Activated naive CD4-positive, alpha-beta T cell treated with anti-CD3 and anti-CD28 coated beads, Interleukin-2, amount 10 ng/mL, durations not matched to agents 7 days and 5 days (primary cell): Measurements from ENCODE around the gene ISM1.

Experiments used
- CTCF ChIA-PET: fragments of 350-600 bp; sonication (Branson Sonifier 250); formaldehyde crosslinking; loops from one replicate; lab custom pipeline; 2021; ENCODE audit warnings: antibody characterized with exemption; lab: Charles Lee
- DNase-seq: peaks from one replicate; pipeline ENCODE4 v3.0.0-alpha.2; 2020
- H3K27ac Mint-ChIP-seq: one replicate; pipeline ENCODE4 v1.8.0; 2021; ENCODE audit warnings: mild to moderate bottlenecking, moderate library complexity, mixed read lengths
- H3K27me3 Mint-ChIP-seq: one replicate; pipeline ENCODE4 v1.8.0; 2021; ENCODE audit warnings: mild to moderate bottlenecking, mixed read lengths
- H3K36me3 Mint-ChIP-seq: one replicate; pipeline ENCODE4 v1.8.0; 2021; ENCODE audit warnings: mixed read lengths
- H3K4me1 Mint-ChIP-seq: one replicate; pipeline ENCODE4 v1.8.0; 2021; ENCODE audit warnings: mixed read lengths
- H3K4me3 Mint-ChIP-seq: one replicate; pipeline ENCODE4 v1.8.0; 2021; ENCODE audit warnings: mild to moderate bottlenecking, moderate library complexity, mixed read lengths
- H3K9me3 Mint-ChIP-seq: one replicate; pipeline ENCODE4 v1.8.0; 2021; ENCODE audit warnings: mixed read lengths

The ISM1 gene

DNA sequence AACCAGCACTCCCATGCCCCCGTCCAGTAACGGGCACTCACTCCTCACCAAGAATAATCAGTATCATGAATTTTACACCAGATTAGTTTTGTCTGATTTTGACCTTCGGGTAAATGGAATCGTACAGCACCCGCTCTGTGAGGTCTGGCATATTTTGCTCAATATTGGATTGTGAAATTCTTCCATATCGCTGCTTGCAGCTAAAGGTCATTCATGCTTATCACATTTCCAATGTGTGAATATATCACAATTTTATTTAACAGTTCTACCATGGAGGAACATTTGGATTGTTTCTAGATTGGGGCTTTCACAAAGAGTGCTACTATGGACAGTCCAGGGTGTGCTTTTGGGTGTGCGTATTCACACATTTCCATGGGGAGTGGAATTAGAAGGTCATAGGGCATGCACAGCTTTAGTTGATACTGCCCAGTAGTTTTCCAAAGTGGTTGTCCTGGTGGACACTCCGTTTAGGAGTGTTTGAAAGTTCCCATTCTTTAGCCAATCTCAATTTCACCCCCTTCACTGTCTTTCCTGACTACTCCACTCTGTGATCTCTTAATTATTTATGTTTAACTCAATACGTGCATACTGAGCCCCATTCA is 86.6 kb downstream of the ISM1 start:
- H3K36me3 Mint-ChIP-seq, result no peaks in the 10 kb centered on the region
- CTCF ChIA-PET, result no interaction called here

DNA sequence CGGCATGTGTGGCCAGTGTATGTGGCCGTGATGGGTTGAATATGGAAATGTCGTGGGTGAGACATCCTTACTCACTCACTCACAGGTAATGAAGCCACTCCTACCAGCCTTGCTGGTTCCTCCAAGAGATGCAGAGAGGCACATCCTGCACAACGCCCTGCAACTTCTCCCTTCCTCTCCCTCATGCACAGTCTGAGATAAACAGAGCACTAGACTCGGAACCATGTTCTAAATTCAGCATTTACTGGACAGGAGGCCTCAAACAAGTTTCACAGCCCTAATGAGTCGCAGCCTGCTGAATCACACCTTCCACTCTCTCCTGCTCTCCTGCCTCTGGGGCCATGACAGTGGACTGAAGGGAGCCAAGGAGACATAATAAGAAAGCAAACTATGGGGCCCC is 91.2 kb downstream of the ISM1 start:
- DNase-seq, result no peak
- peaks cover 6% of the 10 kb centered on the region for H3K27me3 Mint-ChIP-seq
- no peaks in the 10 kb centered on the region for H3K9me3 Mint-ChIP-seq
- no peaks in the 10 kb centered on the region for H3K36me3 Mint-ChIP-seq
- CTCF ChIA-PET, result interaction anchor here (2.4 kb wide), 1 partner anchor 10 kb away, joined by 7 read pairs; no protein-coding TSS in a partner anchor
- H3K4me3 Mint-ChIP-seq, result no peak overlapping the region
- no peak overlapping the region for H3K27ac Mint-ChIP-seq
- H3K4me1 Mint-ChIP-seq, result no peaks in the 10 kb centered on the region

More for the DNA sequence above, 86.6 kb downstream of the ISM1 start:
- H3K9me3 Mint-ChIP-seq, result no peaks in the 10 kb centered on the region
- peaks cover 6% of the 10 kb centered on the region for H3K27me3 Mint-ChIP-seq
- H3K27ac Mint-ChIP-seq, result no peak overlapping the region
- no peak overlapping the region for H3K4me3 Mint-ChIP-seq
- H3K4me1 Mint-ChIP-seq, result no peaks in the 10 kb centered on the region
- DNase-seq, result no peak

DNA sequence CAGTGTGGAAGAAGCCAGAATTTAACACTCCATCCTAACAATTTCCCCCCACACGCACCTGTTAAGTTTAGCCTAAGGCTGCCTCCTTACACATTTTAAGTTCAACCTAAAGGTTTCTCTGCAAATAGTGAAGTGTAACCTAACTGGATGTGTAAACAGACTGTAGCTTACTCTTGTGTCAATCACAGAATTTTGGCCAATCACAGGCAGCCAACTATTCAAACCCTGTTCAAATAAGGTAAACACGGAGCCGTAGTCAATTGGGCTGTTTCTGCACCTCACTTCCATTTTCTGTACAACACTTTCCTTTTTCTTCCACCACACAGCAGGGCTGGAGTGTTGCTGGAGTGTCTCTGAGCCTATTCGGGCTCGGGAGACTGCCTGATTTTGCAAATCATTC is 92.1 kb downstream of the ISM1 start:
- no peak for DNase-seq
- no peak overlapping the region for H3K4me3 Mint-ChIP-seq
- no peak overlapping the region for H3K27ac Mint-ChIP-seq
- no peaks in the 10 kb centered on the region for H3K9me3 Mint-ChIP-seq
- H3K36me3 Mint-ChIP-seq, result no peaks in the 10 kb centered on the region
- no peaks in the 10 kb centered on the region for H3K4me1 Mint-ChIP-seq
- CTCF ChIA-PET, result interaction anchor here (2.4 kb wide), 1 partner anchor 10 kb away, joined by 7 read pairs; no protein-coding TSS in a partner anchor
- H3K27me3 Mint-ChIP-seq, result peaks cover 6% of the 10 kb centered on the region

DNA sequence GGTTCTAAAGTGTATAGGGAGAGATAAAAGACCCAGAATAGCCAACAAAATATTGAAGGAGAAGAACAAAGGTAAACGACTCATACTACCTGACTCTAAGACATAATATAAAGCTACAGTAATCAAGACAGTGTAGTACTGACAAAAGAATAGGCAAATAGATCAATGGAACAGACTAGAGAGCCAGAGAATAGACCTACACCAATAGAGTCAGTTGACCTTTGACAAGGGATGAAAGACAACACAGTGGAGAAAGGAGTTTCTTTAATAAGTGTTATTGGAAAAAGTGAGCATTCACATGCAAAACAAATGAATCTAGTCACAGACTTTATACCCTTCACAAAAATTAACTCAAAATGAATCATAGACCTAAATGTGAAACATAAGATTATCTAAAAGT is 96.4 kb downstream of the ISM1 start:
- H3K27ac Mint-ChIP-seq, result no peak overlapping the region
- H3K9me3 Mint-ChIP-seq, result no peaks in the 10 kb centered on the region
- no peak overlapping the region for H3K4me3 Mint-ChIP-seq
- H3K4me1 Mint-ChIP-seq, result no peaks in the 10 kb centered on the region
- H3K36me3 Mint-ChIP-seq, result no peaks in the 10 kb centered on the region
- CTCF ChIA-PET, result no interaction called here
- H3K27me3 Mint-ChIP-seq, result peaks cover 2% of the 10 kb centered on the region
- DNase-seq, result no peak

DNA sequence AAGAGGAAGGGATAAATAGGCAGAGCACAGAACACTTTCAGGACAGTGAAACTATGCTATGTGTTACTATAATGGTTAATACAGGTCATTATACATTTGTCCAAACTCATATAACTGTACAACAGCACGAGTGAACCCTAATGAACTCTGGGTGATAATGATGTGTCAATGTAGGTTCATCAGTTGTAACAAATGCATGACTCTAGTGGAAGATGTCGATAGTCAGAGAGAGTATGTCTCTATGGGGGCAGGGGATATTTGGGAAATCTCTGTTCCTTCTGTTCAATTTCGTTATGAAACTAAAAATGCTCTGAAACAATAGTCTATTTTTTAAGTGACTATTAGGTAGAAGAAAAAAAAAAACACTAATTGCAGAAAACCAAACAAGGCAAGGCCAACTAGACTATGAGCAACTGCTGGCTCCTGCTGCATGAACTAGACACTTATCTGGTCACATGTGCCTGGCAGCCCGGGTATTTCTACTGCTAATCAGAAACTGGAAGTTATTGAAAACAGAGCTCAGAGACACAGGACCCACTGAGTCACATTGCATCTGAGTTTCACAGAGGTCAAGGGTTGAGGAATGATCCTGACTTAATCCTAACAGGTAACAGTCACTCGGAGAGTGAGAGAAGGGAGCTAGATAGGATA is 97.9 kb downstream of the ISM1 start:
- no peak overlapping the region for H3K27ac Mint-ChIP-seq
- H3K36me3 Mint-ChIP-seq, result no peaks in the 10 kb centered on the region
- no peak for DNase-seq

DNA sequence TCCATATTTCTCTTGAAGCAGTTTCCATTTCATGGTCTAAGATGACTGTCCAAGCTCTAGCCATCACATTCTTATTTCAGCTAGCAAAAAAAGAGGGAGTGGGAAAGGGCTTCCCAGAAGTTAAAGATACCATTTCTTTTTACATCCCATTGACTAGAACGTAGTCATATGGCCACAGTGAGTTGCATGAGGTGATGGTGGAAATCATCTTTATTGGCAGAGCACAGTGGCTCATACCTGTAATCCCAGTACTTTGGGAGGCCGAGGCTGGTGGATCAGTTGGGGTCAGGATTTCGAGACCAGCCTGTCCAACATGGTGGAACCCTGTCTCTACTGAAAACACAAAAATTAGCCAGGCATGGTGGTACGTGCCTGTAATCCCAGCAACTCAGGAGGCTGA is 99.6 kb downstream of the ISM1 start:
- H3K4me1 Mint-ChIP-seq, result no peaks in the 10 kb centered on the region
- CTCF ChIA-PET, result interaction anchor here (1.2 kb wide), 1 partner anchor 18 kb away, joined by 3 read pairs; no protein-coding TSS in a partner anchor
- H3K27ac Mint-ChIP-seq, result no peak overlapping the region
- H3K4me3 Mint-ChIP-seq, result no peak overlapping the region
- H3K36me3 Mint-ChIP-seq, result no peaks in the 10 kb centered on the region
- no peaks in the 10 kb centered on the region for H3K9me3 Mint-ChIP-seq
- H3K27me3 Mint-ChIP-seq, result no peaks in the 10 kb centered on the region
- DNase-seq, result no peak

More for the DNA sequence above, 97.9 kb downstream of the ISM1 start:
- Mint-ChIP-seq H3K9me3 (no peaks in the 10 kb centered on the region), H3K27me3 (no peaks in the 10 kb centered on the region), H3K4me3 (no peak overlapping the region), H3K4me1 (no peaks in the 10 kb centered on the region)
- CTCF ChIA-PET, result no interaction called here

DNA sequence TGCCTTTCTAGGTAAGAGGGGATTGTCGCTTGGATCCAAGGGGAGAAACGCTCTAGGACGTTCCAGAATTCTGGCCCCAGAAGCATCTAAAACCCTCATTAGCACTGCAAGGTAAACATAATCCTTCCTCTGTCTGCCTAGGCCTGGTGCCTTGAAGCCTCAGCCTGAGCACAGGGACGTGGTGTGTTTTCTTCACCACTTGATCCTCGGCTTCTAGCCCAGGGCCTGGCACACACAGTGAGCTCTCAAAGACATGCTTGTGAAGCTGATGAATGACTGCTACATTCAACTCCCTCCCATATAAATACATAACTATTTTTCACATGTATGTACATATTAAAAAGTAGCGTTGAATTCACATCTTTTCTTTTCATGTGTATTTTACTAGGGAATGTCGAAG is 100.3 kb downstream of the ISM1 start:
- Mint-ChIP-seq H3K27ac (no peak overlapping the region), H3K4me3 (no peak overlapping the region), H3K9me3 (no peaks in the 10 kb centered on the region), H3K36me3 (no peaks in the 10 kb centered on the region), H3K27me3 (no peaks in the 10 kb centered on the region), H3K4me1 (no peaks in the 10 kb centered on the region)
- CTCF ChIA-PET, result interaction anchor here (1.2 to 2.4 kb wide), 2 partner anchors 18 to 19 kb away, joined by 3 to 7 read pairs; no protein-coding TSS in a partner anchor
- no peak for DNase-seq

DNA sequence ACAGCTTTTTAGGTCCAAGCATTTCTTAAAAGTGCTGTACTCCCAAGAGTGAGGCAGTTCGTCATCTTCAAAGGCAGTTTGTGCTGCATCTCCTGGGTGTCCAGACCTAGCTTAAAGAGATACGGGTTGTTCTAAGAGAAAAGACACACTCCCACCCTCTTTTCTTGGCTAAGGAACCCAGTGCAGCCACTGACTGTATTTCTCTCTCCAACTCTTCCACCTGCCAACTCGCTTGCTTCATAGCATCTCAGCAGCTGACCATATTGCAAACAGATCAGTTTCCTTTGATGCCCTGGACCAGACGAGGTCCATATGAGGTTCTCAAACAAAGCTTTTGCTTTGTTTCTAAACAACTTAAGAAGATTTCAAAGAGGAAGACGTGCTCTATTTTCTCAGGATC is 101.1 kb downstream of the ISM1 start:
- no peaks in the 10 kb centered on the region for H3K4me1 Mint-ChIP-seq
- no peak overlapping the region for H3K27ac Mint-ChIP-seq
- CTCF ChIA-PET, result interaction anchor here (0.6 to 2.4 kb wide), 3 partner anchors 16 to 256 kb away, joined by 3 to 7 read pairs (median 3); no protein-coding TSS in a partner anchor

DNA sequence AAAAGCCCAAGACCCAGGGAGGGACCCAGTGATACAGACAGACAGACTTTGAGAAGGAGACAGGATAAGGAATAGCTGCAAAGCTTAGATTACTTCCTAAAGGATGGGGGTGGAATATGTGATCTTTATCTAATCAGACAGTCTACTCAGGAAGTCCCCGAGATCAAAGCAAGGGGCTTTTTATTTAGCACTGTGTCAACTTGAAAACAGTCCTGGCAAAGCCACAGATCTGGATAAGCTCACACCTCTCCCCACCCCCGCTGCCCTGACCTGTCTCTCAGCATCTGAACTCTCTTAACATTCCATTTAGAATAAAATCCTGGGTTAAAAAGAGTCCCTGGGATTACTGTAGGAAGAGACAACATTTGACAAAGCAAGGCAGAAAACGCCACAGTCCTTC is 101.5 kb downstream of the ISM1 start:
- Mint-ChIP-seq H3K27ac (no peak overlapping the region), H3K4me1 (no peaks in the 10 kb centered on the region), H3K27me3 (no peaks in the 10 kb centered on the region), H3K4me3 (no peak overlapping the region), H3K36me3 (no peaks in the 10 kb centered on the region), H3K9me3 (no peaks in the 10 kb centered on the region)
- no peak for DNase-seq
- CTCF ChIA-PET, result interaction anchor here (0.6 to 2.4 kb wide), 3 partner anchors 16 to 257 kb away, joined by 3 to 7 read pairs (median 3); no protein-coding TSS in a partner anchor

More for the DNA sequence above, 101.1 kb downstream of the ISM1 start:
- DNase-seq, result no peak
- Mint-ChIP-seq H3K4me3 (no peak overlapping the region), H3K9me3 (no peaks in the 10 kb centered on the region), H3K27me3 (no peaks in the 10 kb centered on the region), H3K36me3 (no peaks in the 10 kb centered on the region)

DNA sequence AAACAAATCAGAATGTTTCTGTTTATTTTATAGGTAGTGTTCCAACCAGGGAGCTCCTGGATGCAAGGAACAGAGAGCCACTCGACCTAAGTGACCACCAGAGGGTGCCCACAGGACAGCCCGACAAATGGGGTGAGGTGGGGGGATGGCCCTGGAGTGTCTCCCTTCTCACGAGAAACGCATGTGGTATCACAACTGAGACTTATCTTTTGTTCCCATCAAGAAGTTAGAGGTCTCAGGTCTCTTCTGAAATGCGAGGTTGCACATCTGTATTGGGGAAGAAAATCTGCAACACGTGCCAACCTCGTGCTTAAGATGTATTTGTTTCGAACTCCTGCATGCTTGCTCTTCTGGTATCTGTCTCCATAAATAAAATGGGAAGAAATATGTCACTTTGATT is 104.0 kb downstream of the ISM1 start:
- DNase-seq, result no peak
- CTCF ChIA-PET, result interaction anchor here (0.8 to 1.2 kb wide), 3 partner anchors 18 to 222 kb away, joined by 3 to 4 read pairs (median 3); no protein-coding TSS in a partner anchor

DNA sequence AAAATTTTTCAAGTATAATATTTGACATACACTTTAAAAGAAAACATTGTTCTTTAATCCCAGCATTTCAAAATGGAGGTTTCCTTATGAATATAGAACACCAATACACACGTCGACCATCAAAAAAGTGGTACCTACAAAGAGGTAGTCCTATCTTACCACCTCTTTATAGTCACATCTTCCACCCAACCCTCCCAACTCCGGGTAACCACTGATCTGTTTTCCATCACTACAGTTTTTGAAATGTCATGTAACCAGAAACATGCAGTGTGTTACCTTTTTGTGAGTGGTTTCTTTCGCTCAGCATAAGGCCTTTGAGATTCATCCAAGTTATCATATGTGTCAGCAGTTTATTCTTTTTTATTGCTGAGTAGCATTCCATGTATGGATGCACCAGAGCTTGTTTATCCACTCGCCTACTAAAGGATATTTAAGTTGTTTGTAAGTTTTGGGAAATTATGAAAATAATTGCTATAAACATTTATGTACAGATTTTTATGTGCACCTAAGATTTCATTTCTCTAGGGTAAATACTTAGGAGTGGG is 104.8 kb downstream of the ISM1 start:
- H3K4me3 Mint-ChIP-seq, result no peak overlapping the region
- H3K27ac Mint-ChIP-seq, result no peak overlapping the region
- no peaks in the 10 kb centered on the region for H3K27me3 Mint-ChIP-seq
- no peaks in the 10 kb centered on the region for H3K9me3 Mint-ChIP-seq
- H3K36me3 Mint-ChIP-seq, result no peaks in the 10 kb centered on the region
- no peak for DNase-seq
- no peaks in the 10 kb centered on the region for H3K4me1 Mint-ChIP-seq
- CTCF ChIA-PET, result no interaction called here

More for the DNA sequence above, 104.0 kb downstream of the ISM1 start:
- H3K9me3 Mint-ChIP-seq, result no peaks in the 10 kb centered on the region
- H3K36me3 Mint-ChIP-seq, result no peaks in the 10 kb centered on the region
- H3K4me3 Mint-ChIP-seq, result no peak overlapping the region
- H3K4me1 Mint-ChIP-seq, result no peaks in the 10 kb centered on the region
- no peaks in the 10 kb centered on the region for H3K27me3 Mint-ChIP-seq
- H3K27ac Mint-ChIP-seq, result no peak overlapping the region

DNA sequence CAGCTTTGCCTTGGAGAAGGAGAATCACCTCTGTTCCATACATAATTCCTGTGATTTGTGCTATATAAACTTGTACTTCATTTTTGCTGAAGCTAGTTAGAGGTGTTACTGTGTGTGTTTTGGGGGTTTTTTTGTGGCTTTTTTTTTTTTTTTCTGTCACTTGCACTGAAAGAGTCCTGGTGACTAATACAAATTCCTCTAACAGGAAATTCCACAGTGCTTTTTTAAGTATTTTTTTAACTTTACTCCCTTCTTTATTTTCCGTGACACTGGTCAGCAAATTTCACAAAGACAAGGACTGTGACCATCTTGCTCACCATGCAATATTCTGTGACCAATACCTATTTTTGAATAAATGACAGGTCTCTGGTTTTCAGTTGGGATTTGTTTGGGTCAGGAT is 110.5 kb downstream of the ISM1 start:
- Mint-ChIP-seq H3K4me3 (no peak overlapping the region), H3K4me1 (no peaks in the 10 kb centered on the region), H3K36me3 (no peaks in the 10 kb centered on the region), H3K9me3 (no peaks in the 10 kb centered on the region), H3K27ac (no peak overlapping the region), H3K27me3 (no peaks in the 10 kb centered on the region)
- CTCF ChIA-PET, result interaction anchor here (0.6 kb wide), 1 partner anchor 440 kb away, joined by 3 read pairs; no protein-coding TSS in a partner anchor
- no peak for DNase-seq

DNA sequence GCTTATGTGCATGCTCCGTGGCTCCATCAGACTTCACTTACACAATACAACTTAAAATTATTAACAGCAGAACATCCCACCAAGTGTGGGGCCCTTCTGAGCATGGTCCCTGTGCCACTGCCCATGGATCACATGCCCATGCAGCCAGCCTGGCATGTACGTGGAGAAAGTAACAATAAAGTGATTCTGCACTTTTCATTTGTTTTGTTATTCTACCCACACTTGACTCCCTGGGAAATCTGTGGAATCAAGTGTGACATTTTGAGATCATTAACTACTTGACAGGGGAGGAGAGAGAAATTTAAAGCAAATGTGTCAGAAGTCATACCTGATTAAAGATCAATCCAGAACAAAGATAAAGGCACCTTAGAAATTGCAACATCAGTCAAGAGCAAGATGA is 112.0 kb downstream of the ISM1 start:
- CTCF ChIA-PET, result no interaction called here

DNA sequence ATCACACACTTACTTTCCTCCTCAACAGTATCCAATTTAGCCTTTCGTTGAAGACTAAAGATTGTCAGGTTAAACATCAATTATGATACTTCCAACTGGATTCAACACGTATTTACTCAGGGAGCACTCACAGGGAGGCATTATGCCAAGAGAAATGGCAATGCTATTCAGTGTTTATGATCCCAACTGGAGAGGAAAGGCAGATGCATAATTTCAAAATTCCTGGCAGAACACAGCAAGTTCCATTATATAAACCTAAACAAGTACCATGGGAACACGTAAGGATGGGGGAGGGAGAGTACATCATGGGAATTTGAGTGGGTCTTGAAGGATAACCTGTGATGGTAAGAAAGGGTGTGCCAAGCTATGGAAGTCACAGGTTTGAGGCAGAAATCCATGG is 112.7 kb downstream of the ISM1 start:
- no peak for DNase-seq
- Mint-ChIP-seq H3K4me1 (no peaks in the 10 kb centered on the region), H3K9me3 (no peaks in the 10 kb centered on the region), H3K4me3 (no peak overlapping the region), H3K36me3 (no peaks in the 10 kb centered on the region), H3K27me3 (no peaks in the 10 kb centered on the region), H3K27ac (no peak overlapping the region)
- CTCF ChIA-PET, result no interaction called here

More for the DNA sequence above, 112.0 kb downstream of the ISM1 start:
- no peak overlapping the region for H3K4me3 Mint-ChIP-seq
- H3K36me3 Mint-ChIP-seq, result no peaks in the 10 kb centered on the region
- H3K4me1 Mint-ChIP-seq, result no peaks in the 10 kb centered on the region
- H3K9me3 Mint-ChIP-seq, result no peaks in the 10 kb centered on the region
- no peak for DNase-seq
- H3K27me3 Mint-ChIP-seq, result no peaks in the 10 kb centered on the region
- no peak overlapping the region for H3K27ac Mint-ChIP-seq
